Measurements from ENCODE around the gene SMIM13.
"Not testable (repeated sequence)": the region's sequence is repeated elsewhere in the genome, so short reads cannot be mapped to it uniquely, and the experiment has no call there.

SMIM13 gene

DNA sequence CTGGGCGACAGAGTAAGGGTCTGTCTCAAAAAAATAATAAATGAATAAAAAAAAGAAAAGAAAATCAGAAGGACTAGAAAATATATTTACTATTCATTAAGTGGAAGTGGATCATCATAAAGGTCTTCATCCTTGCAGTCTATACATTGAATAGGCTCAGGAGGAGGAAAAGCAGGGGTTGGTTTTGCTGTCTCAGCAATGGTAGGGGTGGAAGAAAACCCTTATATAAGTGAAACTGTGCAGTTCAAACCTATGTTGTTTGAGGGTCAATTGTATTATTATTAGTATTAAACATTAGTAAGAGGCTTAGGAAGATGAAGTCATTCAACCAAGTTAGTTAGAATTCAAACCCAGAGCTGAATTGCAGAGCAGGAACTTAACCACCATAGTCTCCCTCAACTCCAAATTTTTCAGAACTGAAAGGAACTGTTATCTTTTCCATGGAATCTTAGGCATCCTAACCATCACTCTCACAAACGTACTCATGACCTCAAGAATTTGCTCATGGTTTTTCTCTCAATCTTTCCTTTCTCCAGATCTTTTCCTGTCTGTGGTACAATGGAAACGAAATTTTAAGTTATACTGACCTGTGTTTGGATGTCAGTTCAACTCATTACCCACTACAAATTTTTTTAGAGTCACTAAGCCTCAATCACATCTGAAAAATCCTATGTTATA lies 7.7 kb upstream of the SMIM13 start:
- Histone ChIP-seq H3K9ac (ENCODE audit: low read depth, low read length) (no peak overlapping the region), H3K27me3 (ENCODE audit: insufficient read depth, low read length) (no peaks in the 10 kb centered on the region), H3K4me3 (ENCODE audit: low read length) (no peak overlapping the region), H3K27ac (ENCODE audit: low read length) (no peak overlapping the region), H3K36me3 (ENCODE audit: insufficient read depth, low read depth, low read length) (no peaks in the 10 kb centered on the region), H3K4me1 (ENCODE audit: insufficient read depth, low read length) (no peaks in the 10 kb centered on the region), H3K9me3 (ENCODE audit: insufficient read depth, low read depth, low read length) (no peaks in the 10 kb centered on the region)

- H3K9ac ChIP-seq (ENCODE audit: low read depth, low read length); H3K27me3 ChIP-seq (ENCODE audit: insufficient read depth, low read length); H3K4me3 ChIP-seq (ENCODE audit: low read length); H3K36me3 ChIP-seq (ENCODE audit: insufficient read depth, low read depth, low read length); H3K9me3 ChIP-seq (ENCODE audit: insufficient read depth, low read depth, low read length); H3K4me1 ChIP-seq (ENCODE audit: insufficient read depth, low read length); H3K27ac ChIP-seq (ENCODE audit: low read length): not testable (repeated sequence)
Observed at GRCh38 chr6:11087141-11087812, 6.4 kb upstream of the SMIM13 start.

DNA sequence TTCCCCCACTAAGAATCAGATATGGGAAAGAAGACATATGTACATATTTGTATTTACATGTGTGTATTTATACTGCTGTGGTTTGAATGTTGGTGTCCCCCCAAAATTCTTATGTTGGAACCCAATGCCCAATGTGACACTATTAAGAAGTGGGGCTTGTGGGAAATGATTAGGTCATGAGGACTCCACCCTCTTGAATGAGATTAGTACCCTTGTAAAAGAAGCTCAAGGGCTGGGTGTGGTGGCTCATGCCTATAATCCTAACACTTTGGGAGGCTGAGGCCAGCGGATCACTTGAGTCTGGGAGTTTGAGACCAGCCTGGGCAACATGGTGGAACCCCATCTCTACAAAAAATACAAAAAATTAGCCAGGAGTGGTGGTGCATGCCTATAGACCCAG lies 3.9 kb upstream of the SMIM13 start:
- Histone ChIP-seq H3K27me3 (ENCODE audit: insufficient read depth, low read length) (no peaks in the 10 kb centered on the region), H3K9me3 (ENCODE audit: insufficient read depth, low read depth, low read length) (no peaks in the 10 kb centered on the region), H3K4me3 (ENCODE audit: low read length) (no peak overlapping the region), H3K36me3 (ENCODE audit: insufficient read depth, low read depth, low read length) (no peaks in the 10 kb centered on the region), H3K4me1 (ENCODE audit: insufficient read depth, low read length) (peaks cover 4% of the 10 kb centered on the region; the same call in 1 of the 2 replicates), H3K27ac (ENCODE audit: low read length) (no peak overlapping the region), H3K9ac (ENCODE audit: low read depth, low read length) (no peak overlapping the region)

- H3K9ac ChIP-seq (ENCODE audit: low read depth, low read length); H3K36me3 ChIP-seq (ENCODE audit: insufficient read depth, low read depth, low read length): not testable (repeated sequence)
Observed at GRCh38 chr6:11091141-11091540, 2.5 kb upstream of the SMIM13 start.

DNA sequence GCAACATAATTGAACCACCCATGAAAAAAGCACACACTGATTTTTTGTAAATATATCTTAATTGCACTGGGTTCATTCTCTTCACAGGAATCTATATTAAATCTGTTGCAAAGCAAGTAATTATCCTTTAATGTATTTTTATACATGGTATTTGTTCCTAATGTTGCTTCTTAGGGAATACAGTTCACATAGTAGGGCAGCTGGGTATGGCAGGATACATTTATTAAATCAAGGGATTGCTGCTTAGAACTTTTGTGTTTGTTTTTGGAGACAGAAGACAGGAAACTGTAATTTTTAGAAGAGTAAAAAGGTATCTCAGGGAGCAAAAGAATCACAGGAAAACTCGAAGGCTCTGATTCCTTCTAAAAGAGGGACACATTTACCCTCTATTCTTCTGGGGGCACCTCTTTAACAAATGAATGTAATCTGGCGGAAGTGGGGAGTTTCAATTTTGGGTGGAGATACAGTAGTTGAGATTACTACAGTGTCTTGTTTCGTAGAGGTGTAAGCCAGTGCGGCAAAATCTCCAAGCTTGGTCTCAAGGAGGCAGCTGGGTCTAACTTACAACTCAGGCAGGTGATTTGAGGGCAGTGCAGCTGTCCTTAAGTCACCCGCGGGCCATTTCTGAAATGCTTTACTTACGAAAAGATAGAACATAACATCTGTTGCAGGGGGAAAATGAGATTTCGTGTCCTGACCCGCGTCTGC lies 812 bp upstream of the SMIM13 start:
- Histone ChIP-seq H3K27ac (ENCODE audit: low read length) (peak overlapping the region; percentile 82), H3K27me3 (ENCODE audit: insufficient read depth, low read length) (no peaks in the 10 kb centered on the region), H3K9ac (ENCODE audit: low read depth, low read length) (peak overlapping the region; percentile 88), H3K4me1 (ENCODE audit: insufficient read depth, low read length) (peaks cover 12% of the 10 kb centered on the region; the same call in 1 of the 2 replicates), H3K9me3 (ENCODE audit: insufficient read depth, low read depth, low read length) (no peaks in the 10 kb centered on the region), H3K36me3 (ENCODE audit: insufficient read depth, low read depth, low read length) (no peaks in the 10 kb centered on the region), H3K4me3 (ENCODE audit: low read length) (peak overlapping the region; percentile 85)

More at GRCh38 chr6:11091141-11091540, 2.5 kb upstream of the SMIM13 start:
- not testable (repeated sequence) for H3K4me3 ChIP-seq (ENCODE audit: low read length); H3K4me1 ChIP-seq (ENCODE audit: insufficient read depth, low read length); H3K27me3 ChIP-seq (ENCODE audit: insufficient read depth, low read length); H3K27ac ChIP-seq (ENCODE audit: low read length); H3K9me3 ChIP-seq (ENCODE audit: insufficient read depth, low read depth, low read length)

DNA sequence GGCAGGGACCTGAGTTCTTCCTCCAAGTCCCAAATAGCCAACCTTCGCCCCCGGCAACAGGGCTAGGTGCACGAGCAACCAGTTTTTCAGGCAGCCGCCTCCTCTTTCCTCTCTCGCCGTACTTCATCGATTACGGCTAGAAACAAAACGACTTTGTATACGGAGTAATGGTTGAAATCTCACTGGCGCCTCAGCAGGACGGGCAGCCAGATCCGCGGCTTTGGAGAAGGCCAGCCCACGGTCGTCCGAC lies 333 bp upstream of the SMIM13 start:
- H3K27ac ChIP-seq (ENCODE audit: low read length) = peak overlapping the region; percentile 82

GRCh38 chr6:11094411-11094851 lies 797 bp downstream of the SMIM13 start:
- Histone ChIP-seq H3K4me3 (ENCODE audit: low read length) (peak overlapping the region; percentile 85), H3K9me3 (ENCODE audit: insufficient read depth, low read depth, low read length) (no peaks in the 10 kb centered on the region), H3K4me1 (ENCODE audit: insufficient read depth, low read length) (peaks cover 12% of the 10 kb centered on the region; the same call in 1 of the 2 replicates), H3K27ac (ENCODE audit: low read length) (peak overlapping the region; percentile 71), H3K36me3 (ENCODE audit: insufficient read depth, low read depth, low read length) (no peaks in the 10 kb centered on the region), H3K27me3 (ENCODE audit: insufficient read depth, low read length) (no peaks in the 10 kb centered on the region), H3K9ac (ENCODE audit: low read depth, low read length) (peak overlapping the region; percentile 94)

More for the DNA sequence above, 333 bp upstream of the SMIM13 start:
- Histone ChIP-seq H3K36me3 (ENCODE audit: insufficient read depth, low read depth, low read length) (no peaks in the 10 kb centered on the region), H3K9ac (ENCODE audit: low read depth, low read length) (peak overlapping the region; percentile 88), H3K9me3 (ENCODE audit: insufficient read depth, low read depth, low read length) (no peaks in the 10 kb centered on the region), H3K4me3 (ENCODE audit: low read length) (peak overlapping the region; percentile 85), H3K27me3 (ENCODE audit: insufficient read depth, low read length) (no peaks in the 10 kb centered on the region), H3K4me1 (ENCODE audit: insufficient read depth, low read length) (peaks cover 12% of the 10 kb centered on the region; the same call in 1 of the 2 replicates)

GRCh38 chr6:11094941-11095340 lies 1.3 kb downstream of the SMIM13 start:
- Histone ChIP-seq H3K4me3 (ENCODE audit: low read length) (peak overlapping the region; percentile 85), H3K4me1 (ENCODE audit: insufficient read depth, low read length) (peaks cover 12% of the 10 kb centered on the region; the same call in 1 of the 2 replicates), H3K9me3 (ENCODE audit: insufficient read depth, low read depth, low read length) (no peaks in the 10 kb centered on the region), H3K27ac (ENCODE audit: low read length) (no peak overlapping the region), H3K36me3 (ENCODE audit: insufficient read depth, low read depth, low read length) (no peaks in the 10 kb centered on the region), H3K27me3 (ENCODE audit: insufficient read depth, low read length) (no peaks in the 10 kb centered on the region), H3K9ac (ENCODE audit: low read depth, low read length) (peak overlapping the region; percentile 94; the same call in 1 of the 2 replicates)

DNA sequence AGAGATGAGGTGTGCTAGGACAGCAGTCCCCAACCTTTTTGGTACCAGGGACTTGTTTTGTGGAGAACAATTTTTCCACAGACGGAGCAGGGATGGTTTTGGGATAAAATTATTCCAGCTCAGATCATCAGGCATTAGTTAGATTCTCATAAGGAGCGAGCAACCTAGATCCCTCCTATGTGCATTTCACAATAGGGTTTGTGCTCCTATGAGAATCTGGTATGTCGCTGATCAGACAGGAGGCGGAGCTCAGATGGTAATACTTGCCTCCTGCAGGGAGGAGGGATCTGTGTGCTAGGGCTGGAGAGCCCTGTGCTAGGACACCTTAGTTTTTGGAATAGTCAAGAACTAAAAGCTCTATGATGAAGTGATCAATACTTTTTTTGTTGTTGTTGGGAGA lies 2.5 kb downstream of the SMIM13 start:
- Histone ChIP-seq H3K4me3 (ENCODE audit: low read length) (peak overlapping the region; percentile 85), H3K4me1 (ENCODE audit: insufficient read depth, low read length) (peaks cover 14% of the 10 kb centered on the region; the same call in 1 of the 2 replicates), H3K36me3 (ENCODE audit: insufficient read depth, low read depth, low read length) (no peaks in the 10 kb centered on the region), H3K9ac (ENCODE audit: low read depth, low read length) (no peak overlapping the region), H3K27me3 (ENCODE audit: insufficient read depth, low read length) (no peaks in the 10 kb centered on the region), H3K27ac (ENCODE audit: low read length) (no peak overlapping the region), H3K9me3 (ENCODE audit: insufficient read depth, low read depth, low read length) (no peaks in the 10 kb centered on the region)

- Histone ChIP-seq H3K9ac (ENCODE audit: low read depth, low read length) (no peak overlapping the region), H3K4me1 (ENCODE audit: insufficient read depth, low read length) (peaks cover 19% of the 10 kb centered on the region; the same call in 1 of the 2 replicates), H3K9me3 (ENCODE audit: insufficient read depth, low read depth, low read length) (no peaks in the 10 kb centered on the region), H3K27ac (ENCODE audit: low read length) (no peak overlapping the region), H3K27me3 (ENCODE audit: insufficient read depth, low read length) (no peaks in the 10 kb centered on the region), H3K4me3 (ENCODE audit: low read length) (no peak overlapping the region), H3K36me3 (ENCODE audit: insufficient read depth, low read depth, low read length) (no peaks in the 10 kb centered on the region)
Observed at GRCh38 chr6:11097476-11097875, 3.8 kb downstream of the SMIM13 start.

- Histone ChIP-seq H3K9me3 (ENCODE audit: insufficient read depth, low read depth, low read length) (no peaks in the 10 kb centered on the region), H3K27ac (ENCODE audit: low read length) (no peak overlapping the region), H3K4me3 (ENCODE audit: low read length) (no peak overlapping the region), H3K4me1 (ENCODE audit: insufficient read depth, low read length) (peaks cover 16% of the 10 kb centered on the region; the same call in 1 of the 2 replicates), H3K36me3 (ENCODE audit: insufficient read depth, low read depth, low read length) (no peaks in the 10 kb centered on the region), H3K27me3 (ENCODE audit: insufficient read depth, low read length) (no peaks in the 10 kb centered on the region), H3K9ac (ENCODE audit: low read depth, low read length) (no peak overlapping the region)
Observed at GRCh38 chr6:11098004-11098403, 4.4 kb downstream of the SMIM13 start.

Data from iPS-20b (cell line).